Epithelial cell of proximal tubule (primary cell): ENCODE measurements around the gene PCNT. TPM values are rescaled to one million over a fixed set of nuclear protein-coding genes. Genes with fewer than 3 reads are reported as not detected.

Experiments
- DNase-seq: peaks from one replicate; pipeline ENCODE4 v3.0.0-alpha.2; 2011; ENCODE audit warnings: low read depth
- H3K4me3 ChIP-seq: 2 replicates; pipeline ENCODE4 v1.5.1; 2011; ENCODE audit warnings: low read depth, mild to moderate bottlenecking, low read length
- total RNA-seq: library from RNA; depleted of rRNA; stranded (reverse); fragments of >200 nt; gene quantifications from 2 replicates; pipeline ENCODE4 v1.2.3, GENCODE V29; 2015
- TF ChIP-seq, protein P1 (sequence below): conservative IDR thresholded peaks from 2 replicates; pipeline ENCODE4 v1.5.1; 2012; ENCODE audit warnings: low read depth, mild to moderate bottlenecking, low read length

Gene PCNT
- total RNA-seq, 1 donor from 2014 or later: 18.7 TPM

DNA sequence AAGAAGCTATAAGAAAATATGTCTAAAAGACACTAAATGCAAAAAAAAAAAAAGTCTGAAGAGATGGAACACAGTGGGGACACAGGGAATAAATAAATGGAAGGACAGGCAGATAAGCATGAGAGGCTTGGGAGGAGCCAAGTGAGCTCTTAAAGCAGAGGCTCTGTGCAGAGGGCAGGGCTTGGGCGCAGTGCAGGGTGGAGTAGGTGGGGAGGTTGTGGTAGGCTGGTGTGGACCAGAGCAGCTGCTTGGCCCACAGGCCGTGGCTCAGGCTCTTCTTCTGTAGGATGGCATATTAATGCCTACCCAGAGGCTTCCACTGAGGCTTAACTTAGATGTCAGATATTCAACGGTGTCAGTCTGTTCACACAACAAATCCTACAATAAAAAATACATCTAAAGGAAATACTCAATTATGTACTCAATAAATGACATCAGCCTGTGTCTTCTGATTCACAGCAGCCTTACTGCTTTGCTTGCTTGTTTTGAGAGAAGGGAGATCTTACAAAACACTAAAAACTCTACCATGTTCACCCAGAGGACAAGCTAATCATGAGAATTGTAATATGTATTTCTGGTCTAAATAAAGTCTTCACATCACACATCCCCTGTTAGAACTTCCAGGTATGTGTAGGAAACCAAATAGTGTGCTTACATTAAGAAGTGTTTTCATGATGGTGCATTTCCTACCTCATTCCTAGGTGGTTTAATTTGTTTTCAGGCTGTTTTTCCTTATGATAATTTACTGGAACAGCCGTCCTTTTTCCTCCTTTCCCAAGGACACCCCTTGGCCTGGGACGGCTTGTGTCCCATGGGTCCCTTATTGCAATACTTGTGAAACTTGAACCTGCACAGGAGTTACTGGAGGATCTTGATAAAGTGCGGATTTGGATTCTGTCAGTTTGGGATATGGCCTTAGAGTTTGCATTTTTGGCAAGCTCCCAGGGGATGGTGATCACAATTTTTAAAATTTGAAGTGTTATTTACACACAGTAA is 159.6 kb downstream of the PCNT start:
- TF ChIP-seq, protein P1, sequence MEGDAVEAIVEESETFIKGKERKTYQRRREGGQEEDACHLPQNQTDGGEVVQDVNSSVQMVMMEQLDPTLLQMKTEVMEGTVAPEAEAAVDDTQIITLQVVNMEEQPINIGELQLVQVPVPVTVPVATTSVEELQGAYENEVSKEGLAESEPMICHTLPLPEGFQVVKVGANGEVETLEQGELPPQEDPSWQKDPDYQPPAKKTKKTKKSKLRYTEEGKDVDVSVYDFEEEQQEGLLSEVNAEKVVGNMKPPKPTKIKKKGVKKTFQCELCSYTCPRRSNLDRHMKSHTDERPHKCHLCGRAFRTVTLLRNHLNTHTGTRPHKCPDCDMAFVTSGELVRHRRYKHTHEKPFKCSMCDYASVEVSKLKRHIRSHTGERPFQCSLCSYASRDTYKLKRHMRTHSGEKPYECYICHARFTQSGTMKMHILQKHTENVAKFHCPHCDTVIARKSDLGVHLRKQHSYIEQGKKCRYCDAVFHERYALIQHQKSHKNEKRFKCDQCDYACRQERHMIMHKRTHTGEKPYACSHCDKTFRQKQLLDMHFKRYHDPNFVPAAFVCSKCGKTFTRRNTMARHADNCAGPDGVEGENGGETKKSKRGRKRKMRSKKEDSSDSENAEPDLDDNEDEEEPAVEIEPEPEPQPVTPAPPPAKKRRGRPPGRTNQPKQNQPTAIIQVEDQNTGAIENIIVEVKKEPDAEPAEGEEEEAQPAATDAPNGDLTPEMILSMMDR: no peak
- DNase-seq: no peak
- H3K4me3 ChIP-seq: no peak overlapping the region

DNA sequence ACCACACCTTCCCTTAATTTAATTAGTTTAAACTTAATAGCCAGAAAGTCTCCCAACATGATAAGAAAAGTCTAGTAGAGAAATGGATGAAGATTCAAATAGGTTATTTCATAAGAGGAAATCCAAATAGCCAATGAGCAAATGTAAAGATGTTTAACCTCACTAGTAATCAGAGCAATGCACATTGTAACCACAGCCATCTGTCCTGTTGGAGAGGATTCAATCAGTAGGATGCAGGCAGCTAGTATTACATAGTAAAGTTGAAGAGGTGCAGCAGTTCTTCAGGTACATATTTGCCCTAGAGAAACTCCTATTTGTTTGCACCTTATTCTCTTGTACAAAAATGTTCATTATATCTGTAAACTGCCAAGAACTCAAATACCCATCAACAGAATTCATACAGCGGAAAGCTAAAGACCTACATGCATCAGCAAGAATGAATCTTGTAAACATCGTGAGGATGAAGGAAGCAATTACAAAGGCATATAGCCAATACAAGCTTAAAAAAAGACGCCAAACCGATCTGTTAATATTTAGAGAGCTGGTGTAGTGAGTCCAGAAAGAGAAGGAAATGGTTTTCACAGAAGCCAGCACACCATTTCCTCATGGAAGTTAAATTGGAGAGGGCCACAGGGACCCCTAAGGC is 162.6 kb downstream of the PCNT start:
- DNase-seq: no peak
- TF ChIP-seq, protein P1: no peak

GRCh38 chr21:46489162-46489663 is 165.3 kb downstream of the PCNT start:
- no peak overlapping the region for H3K4me3 ChIP-seq
- TF ChIP-seq, protein P1: no peak
- no peak for DNase-seq

More for the DNA sequence above, 162.6 kb downstream of the PCNT start:
- no peak overlapping the region for H3K4me3 ChIP-seq

DNA sequence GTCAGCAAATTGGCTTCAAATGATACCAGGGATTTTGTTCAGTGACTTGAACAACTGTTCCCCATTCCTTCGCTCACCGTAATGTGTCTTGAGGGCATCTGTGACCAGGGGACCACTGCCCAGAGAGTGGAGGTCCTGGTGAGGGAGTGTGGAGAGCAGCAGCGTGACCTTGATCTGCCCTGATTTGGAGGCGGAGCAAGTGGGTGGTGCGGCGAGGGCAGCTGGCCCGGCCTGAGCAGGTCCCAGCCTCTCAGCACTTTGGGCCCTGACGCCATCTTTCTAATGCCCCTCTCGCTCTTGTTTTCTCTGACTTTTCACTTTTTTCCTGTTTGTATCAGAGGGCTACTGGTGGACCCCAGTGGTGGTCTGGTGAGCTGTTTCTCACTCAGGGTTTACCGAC is 165.8 kb downstream of the PCNT start:
- TF ChIP-seq, protein P1: no peak
- no peak for DNase-seq
- H3K4me3 ChIP-seq: no peak overlapping the region

GRCh38 chr21:46491553-46491952 is 167.6 kb downstream of the PCNT start:
- no peak for DNase-seq

GRCh38 chr21:46492851-46493250 is 168.9 kb downstream of the PCNT start:
- TF ChIP-seq, protein P1: no peak
- H3K4me3 ChIP-seq: no peak overlapping the region

More at GRCh38 chr21:46491553-46491952, 167.6 kb downstream of the PCNT start:
- TF ChIP-seq, protein P1: no peak
- H3K4me3 ChIP-seq: no peak overlapping the region

More at GRCh38 chr21:46492851-46493250, 168.9 kb downstream of the PCNT start:
- no peak for DNase-seq
